Astrocyte of the cerebellum (primary cell): ENCODE data around the gene KRTAP4-9.
"Not testable (repeated sequence)": the region's sequence is repeated elsewhere in the genome, so short reads cannot be mapped to it uniquely, and the experiment has no call there.

ENCODE experiments used
- DNase-seq: peaks from one replicate; pipeline ENCODE4 v3.0.0-alpha.2; 2011; ENCODE audit warnings: low read depth
- H3K4me3 ChIP-seq: 2 replicates; pipeline ENCODE4 v1.5.1; 2011; ENCODE audit warnings: mild to moderate bottlenecking, low read depth, low read length, moderate library complexity
- in situ Hi-C: cut with HindIII; loops from 2 replicates; pipeline ENCODE4 v1.10.0; 2017; ENCODE audit warnings: low sequenced_read_pairs
- TF ChIP-seq, protein P1 (sequence below): IDR thresholded peaks from 2 replicates; pipeline ENCODE4 v1.5.1; 2012; ENCODE audit warnings: low read length, low read depth, moderate library complexity, mild to moderate bottlenecking; ENCODE audit errors: missing control alignments

Gene KRTAP4-9

DNA sequence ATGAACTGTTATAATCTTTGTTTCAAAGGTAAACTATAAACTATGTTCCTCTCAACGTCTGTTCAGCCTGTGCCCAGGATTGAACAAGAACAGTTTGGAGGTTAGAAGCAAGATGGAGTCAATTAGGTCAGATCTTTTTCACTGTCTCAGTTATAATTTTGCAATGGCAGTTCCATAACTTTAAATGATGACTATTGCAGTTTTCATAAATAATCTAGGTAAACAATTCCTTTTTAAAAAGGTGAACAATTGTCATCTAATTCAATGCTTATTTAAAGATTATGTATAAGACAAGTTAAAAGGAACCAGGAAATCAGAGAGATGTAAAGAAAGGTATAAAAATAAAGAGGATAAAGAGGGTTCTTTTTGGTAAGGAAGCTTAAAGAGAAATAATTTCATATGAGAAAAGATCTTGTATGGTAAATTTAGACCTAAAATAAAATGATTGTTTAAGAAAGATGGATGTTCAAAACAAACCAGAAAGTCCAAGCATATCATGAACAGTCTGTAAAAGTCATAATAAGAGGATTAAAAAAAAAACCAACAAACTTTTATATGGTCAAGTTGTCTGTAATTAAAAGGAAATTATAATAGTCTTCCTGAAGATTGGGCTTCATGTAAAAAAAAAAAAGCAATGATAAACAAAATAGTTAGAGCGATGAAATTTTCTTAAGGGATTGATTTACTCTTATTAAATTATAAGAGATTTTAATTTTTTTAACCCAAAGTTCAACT lies 6.1 kb downstream of the KRTAP4-9 start:
- no peak for DNase-seq
- H3K4me3 ChIP-seq = no peak overlapping the region
- in situ Hi-C loops = no loop called here

DNA sequence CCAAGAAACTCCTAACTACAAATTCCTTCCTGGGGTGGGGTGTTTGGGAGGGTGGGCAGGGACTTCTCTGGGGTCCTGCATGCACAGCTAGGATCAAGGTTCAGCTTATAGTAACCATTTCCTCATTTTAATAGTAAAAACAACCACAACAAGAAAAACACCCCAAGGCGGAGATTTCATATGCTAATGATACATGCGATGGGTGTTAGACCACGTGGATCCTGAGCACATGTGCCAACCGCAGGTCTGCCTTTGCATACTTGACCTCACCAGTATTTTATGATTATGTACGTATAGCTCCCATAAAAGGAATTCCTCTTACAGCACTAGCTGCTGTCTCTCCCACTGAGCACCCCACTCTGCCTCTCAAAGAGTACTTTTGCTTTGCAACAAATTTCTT lies 11.1 kb downstream of the KRTAP4-9 start:
- DNase-seq = no peak
- no peak overlapping the region for H3K4me3 ChIP-seq
- TF ChIP-seq, protein P1, sequence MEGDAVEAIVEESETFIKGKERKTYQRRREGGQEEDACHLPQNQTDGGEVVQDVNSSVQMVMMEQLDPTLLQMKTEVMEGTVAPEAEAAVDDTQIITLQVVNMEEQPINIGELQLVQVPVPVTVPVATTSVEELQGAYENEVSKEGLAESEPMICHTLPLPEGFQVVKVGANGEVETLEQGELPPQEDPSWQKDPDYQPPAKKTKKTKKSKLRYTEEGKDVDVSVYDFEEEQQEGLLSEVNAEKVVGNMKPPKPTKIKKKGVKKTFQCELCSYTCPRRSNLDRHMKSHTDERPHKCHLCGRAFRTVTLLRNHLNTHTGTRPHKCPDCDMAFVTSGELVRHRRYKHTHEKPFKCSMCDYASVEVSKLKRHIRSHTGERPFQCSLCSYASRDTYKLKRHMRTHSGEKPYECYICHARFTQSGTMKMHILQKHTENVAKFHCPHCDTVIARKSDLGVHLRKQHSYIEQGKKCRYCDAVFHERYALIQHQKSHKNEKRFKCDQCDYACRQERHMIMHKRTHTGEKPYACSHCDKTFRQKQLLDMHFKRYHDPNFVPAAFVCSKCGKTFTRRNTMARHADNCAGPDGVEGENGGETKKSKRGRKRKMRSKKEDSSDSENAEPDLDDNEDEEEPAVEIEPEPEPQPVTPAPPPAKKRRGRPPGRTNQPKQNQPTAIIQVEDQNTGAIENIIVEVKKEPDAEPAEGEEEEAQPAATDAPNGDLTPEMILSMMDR = no peak
- in situ Hi-C loops = no loop called here

More for the DNA sequence above, 6.1 kb downstream of the KRTAP4-9 start:
- TF ChIP-seq, protein P1 = no peak

DNA sequence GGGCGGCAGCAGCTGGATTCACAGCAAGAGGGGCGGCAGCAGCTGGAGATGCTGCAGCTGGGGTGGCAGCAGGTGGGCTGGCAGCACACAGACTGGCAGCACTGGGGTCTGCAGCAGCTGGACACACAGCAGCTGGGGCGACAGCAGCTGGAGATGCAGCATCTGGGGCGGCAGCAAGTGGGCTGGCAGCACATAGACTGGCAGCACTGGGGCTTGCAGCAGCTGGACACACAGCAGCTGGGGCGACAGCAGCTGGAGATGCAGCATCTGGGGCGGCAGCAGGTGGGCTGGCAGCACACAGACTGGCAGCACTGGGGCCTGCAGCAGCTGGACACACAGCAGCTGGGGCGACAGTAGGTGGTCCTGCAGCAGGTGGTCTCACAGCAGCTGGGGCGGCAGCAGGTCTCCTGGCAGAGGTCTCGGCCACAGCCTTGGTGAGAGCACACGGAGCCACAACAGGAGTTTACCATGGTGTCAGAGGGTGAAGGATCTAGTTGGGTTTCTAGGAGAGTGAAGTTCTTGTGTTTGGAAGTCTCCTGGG lies 12.7 kb downstream of the KRTAP4-9 start, which contains the start of gene KRTAP4-11:
Gene KRTAP4-11, minus strand, starts transcription at position 528 of the 541 bp plus-strand sequence. Its CDS starts 58 bp downstream, at position 470.
- H3K4me3 ChIP-seq, DNase-seq, in situ Hi-C loops: not testable (repeated sequence)

DNA sequence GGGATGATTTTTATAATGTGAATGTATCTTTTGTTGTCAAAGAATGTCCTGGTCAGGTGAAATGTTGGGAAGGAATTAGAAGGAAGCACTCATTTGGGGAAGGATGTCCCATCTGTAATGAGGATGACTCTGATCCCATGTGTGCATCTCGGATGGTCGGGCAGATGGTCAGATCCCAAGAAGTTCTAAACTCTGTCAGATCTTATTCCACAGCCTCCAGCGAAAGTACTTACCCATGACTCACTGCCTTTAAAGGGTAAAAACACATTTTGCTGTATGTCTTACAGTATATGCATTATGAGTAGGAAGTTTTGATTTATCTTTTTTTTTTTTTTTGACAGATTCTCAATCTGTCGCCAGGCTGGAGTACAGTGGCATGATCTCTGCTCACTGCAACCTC lies 13.5 kb downstream of the KRTAP4-9 start:
- in situ Hi-C loops = no loop called here
- TF ChIP-seq, protein P1 = no peak
- DNase-seq = no peak
- H3K4me3 ChIP-seq = no peak overlapping the region

DNA sequence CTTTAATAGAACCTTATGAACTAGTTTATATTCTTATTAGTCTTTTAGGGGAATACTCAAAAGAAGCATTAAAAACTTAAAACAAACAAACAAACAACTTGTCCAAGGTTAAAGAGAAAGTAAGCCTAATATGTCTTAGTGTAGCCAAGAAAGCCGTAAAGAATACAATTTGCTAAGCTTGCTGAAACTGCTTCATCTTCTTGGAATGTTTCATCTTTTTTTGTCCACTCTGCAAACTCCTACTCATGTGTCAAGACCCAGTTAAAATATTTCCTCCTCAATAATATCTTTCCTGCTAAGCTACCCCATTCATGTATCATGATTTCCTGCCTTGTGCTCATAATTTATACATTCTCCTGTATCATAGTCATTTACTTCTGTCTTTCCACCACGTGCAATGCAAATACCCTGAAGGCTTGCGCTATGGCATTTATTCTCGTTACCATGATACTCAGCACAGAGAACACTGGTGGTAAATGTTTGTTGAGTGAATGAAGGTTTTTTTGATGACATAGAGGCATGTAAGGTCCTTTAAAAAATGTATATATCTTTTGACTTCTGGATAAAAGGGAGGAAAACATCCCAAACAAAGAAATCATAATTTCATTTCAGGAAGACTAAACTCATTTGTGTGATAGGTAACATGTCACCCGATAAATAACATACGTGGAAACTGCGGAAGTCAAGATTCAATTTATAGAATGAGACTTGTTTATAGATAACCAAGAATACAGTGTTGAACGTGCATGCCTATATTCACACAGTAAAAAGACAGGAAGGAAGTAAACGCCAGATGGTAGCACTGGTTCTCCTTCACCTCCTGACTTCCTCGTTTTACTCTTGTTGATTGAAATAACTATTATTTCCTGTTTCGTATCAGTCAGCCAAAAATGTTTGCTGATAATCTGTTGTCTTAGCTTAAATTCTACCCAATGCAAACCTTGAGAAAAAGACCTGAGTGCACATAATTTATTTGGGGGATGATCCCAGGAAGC lies 14.8 kb downstream of the KRTAP4-9 start:
- DNase-seq, H3K4me3 ChIP-seq, in situ Hi-C loops: not testable (repeated sequence)

DNA sequence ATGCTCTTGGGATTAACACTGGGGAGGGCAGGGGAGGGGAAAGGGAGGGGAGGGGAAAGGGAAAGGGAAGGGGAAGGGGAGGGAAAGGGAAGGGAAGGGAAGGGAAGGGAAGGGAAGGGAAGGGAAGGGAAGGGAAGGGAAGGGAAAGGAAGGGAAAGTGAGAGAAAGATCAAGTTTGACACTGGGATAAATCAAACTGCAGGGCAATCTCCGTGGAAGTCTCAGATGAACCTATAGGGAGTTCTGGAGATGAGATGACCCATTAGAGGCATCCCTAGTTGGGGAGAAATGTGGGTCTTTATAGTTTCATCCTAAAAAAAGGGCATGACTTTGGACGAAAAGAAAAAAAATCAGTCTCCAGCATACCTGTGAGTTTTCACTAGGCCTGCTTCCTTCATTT lies 16.6 kb downstream of the KRTAP4-9 start:
- TF ChIP-seq, protein P1 = no peak
- DNase-seq = no peak
- in situ Hi-C loops = no loop called here
- H3K4me3 ChIP-seq = no peak overlapping the region

DNA sequence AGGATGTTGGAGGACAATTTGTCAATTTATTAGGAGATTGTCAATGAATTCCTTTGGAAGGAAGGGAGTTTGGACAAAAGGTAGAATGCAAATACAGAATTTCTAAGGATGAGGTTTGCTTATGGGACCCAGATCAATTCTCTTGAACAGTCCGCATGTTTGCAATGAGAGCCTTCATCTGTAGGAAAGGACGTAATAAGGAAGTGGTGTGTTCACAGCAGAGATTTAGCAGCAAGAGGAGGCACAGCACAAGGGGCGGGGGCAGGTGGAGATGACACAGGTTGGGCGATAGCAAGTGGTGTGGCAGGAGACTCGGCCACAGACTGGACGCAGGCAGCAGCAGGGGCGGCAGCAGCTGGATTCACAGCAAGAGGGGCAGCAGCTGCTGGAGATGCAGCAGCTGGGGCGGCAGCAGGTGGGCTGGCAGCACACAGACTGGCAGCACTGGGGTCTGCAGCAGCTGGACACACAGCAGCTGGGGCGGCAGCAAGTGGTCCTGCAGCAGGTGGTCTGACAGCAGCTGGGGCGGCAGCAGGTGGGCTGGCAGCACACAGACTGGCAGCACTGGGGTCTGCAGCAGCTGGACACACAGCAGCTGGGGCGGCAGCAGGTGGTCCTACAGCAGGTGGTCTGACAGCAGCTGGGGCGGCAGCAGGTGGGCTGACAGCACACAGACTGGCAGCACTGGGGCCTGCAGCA lies 18.3 kb downstream of the KRTAP4-9 start:
- H3K4me3 ChIP-seq, DNase-seq, in situ Hi-C loops: not testable (repeated sequence)

DNA sequence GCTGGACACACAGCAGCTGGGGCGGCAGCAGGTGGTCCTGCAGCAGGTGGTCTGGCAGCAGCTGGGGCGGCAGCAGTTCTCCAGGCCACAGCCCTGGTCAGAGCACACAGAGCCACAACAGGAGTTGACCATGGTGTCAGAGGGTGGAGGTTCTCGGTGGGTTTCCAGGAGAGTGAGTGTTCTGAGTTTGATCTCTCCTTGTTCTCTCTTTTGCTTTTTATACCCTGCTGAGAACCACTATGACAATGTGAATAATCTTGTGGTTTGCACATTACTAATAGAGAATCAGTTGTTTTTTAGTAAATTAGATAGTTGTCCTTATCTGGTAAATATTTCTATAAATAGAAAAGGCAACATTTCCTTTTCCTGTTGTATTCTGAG lies 18.8 kb downstream of the KRTAP4-9 start, which contains the start of gene KRTAP4-12:
Gene KRTAP4-12, minus strand, starts transcription at position 192 of the 381 bp plus-strand sequence. Its CDS starts 60 bp downstream, at position 132.
- DNase-seq, H3K4me3 ChIP-seq, in situ Hi-C loops: not testable (repeated sequence)
